Measurements from ENCODE around the gene VSTM5. TPM values are rescaled to one million over a fixed set of nuclear protein-coding genes. Genes with fewer than 3 reads are reported as not detected.

Gene VSTM5
- total RNA-seq, 1 experiment from 2014 or later, result not detected

- no peak overlapping the region for H3K27ac Mint-ChIP-seq (ENCODE audit: low read depth, unreplicated experiment)
- no peak for DNase-seq (ENCODE audit: unreplicated experiment)
- H3K4me1 Mint-ChIP-seq (ENCODE audit: insufficient read depth, unreplicated experiment), result no peaks in the 10 kb centered on the region
- H3K9me3 Mint-ChIP-seq (ENCODE audit: unreplicated experiment), result no peaks in the 10 kb centered on the region
- H3K27me3 Mint-ChIP-seq (ENCODE audit: insufficient read depth, unreplicated experiment), result no peaks in the 10 kb centered on the region
- TF ChIP-seq, protein P1, sequence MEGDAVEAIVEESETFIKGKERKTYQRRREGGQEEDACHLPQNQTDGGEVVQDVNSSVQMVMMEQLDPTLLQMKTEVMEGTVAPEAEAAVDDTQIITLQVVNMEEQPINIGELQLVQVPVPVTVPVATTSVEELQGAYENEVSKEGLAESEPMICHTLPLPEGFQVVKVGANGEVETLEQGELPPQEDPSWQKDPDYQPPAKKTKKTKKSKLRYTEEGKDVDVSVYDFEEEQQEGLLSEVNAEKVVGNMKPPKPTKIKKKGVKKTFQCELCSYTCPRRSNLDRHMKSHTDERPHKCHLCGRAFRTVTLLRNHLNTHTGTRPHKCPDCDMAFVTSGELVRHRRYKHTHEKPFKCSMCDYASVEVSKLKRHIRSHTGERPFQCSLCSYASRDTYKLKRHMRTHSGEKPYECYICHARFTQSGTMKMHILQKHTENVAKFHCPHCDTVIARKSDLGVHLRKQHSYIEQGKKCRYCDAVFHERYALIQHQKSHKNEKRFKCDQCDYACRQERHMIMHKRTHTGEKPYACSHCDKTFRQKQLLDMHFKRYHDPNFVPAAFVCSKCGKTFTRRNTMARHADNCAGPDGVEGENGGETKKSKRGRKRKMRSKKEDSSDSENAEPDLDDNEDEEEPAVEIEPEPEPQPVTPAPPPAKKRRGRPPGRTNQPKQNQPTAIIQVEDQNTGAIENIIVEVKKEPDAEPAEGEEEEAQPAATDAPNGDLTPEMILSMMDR (IDR thresholded peaks at IDR 0.05; ENCODE audit: unreplicated experiment), result no peak
- H3K4me3 Mint-ChIP-seq (ENCODE audit: unreplicated experiment), result no peak overlapping the region
- ChIA-PET POLR2A (no interaction called here), CTCF (interaction anchor here (1.1 kb wide), 1 partner anchor 19 kb away, joined by 8 read pairs; no protein-coding TSS in a partner anchor)
- BruUV-seq (replicated peaks), result no TSS peak
- no peaks in the 10 kb centered on the region for H3K36me3 Mint-ChIP-seq (ENCODE audit: insufficient read depth, unreplicated experiment)
- intact Hi-C loops (cut with micrococcal nuclease), result no loop called here
Measured at GRCh38 chr11:93875637-93876036, 25.2 kb upstream of the VSTM5 start.

DNA sequence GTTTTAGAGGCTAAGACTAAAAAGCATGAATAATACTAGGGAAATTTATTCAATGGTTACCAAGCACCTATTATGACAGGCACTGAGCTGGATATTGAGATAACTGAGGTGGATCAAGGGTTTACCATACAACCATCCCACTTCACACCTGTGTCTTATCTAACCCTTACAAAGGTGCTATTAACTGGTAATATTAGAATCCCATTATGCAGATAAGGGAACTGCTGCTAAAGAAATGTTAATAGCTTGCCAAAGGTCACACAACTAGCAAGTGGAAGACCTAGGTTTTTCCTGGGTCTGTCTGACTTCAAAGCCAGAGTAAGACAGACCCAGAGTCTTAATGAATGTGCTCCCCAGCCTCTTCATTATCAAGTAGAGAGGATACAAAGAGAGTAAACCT is 21.1 kb upstream of the VSTM5 start:
- Mint-ChIP-seq H3K36me3 (ENCODE audit: insufficient read depth, unreplicated experiment) (no peaks in the 10 kb centered on the region), H3K9me3 (ENCODE audit: unreplicated experiment) (no peaks in the 10 kb centered on the region), H3K4me1 (ENCODE audit: insufficient read depth, unreplicated experiment) (no peaks in the 10 kb centered on the region), H3K4me3 (ENCODE audit: unreplicated experiment) (no peak overlapping the region), H3K27me3 (ENCODE audit: insufficient read depth, unreplicated experiment) (no peaks in the 10 kb centered on the region), H3K27ac (ENCODE audit: low read depth, unreplicated experiment) (no peak overlapping the region)
- CTCF ChIA-PET, result interaction anchor here (2.0 kb wide), 1 partner anchor 24 kb away, joined by 10 read pairs; no protein-coding TSS in a partner anchor
- TF ChIP-seq, protein P1 (IDR thresholded peaks at IDR 0.05; ENCODE audit: unreplicated experiment), result no peak
- POLR2A ChIA-PET, result no interaction called here
- DNase-seq (ENCODE audit: unreplicated experiment), result no peak
- intact Hi-C loops (cut with micrococcal nuclease), result no loop called here
- BruUV-seq (replicated peaks), result no TSS peak

GRCh38 chr11:93870616-93871015 is 20.2 kb upstream of the VSTM5 start:
- BruUV-seq (replicated peaks), result no TSS peak
- CTCF ChIA-PET, result no interaction called here
- DNase-seq (ENCODE audit: unreplicated experiment), result no peak

DNA sequence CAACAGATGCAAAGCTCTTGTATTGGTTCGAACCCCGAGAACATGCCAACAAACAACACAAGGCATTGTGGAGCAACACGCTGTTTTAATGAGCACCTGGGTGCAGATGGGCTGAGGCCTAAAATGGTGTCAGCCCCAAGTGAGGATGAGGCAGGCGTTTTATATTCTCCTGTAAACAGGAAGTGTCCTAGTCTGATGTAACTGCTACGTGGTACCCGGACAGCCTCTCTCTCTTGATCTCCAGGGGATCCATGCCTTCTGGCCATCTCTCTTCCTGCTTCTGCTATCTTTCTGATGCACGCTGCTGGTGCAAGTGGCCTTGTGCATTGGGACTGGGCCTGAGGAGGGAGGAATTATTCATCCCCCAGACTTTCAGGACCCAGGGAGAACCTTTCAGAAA is 19.4 kb upstream of the VSTM5 start:
- no peaks in the 10 kb centered on the region for H3K4me1 Mint-ChIP-seq (ENCODE audit: insufficient read depth, unreplicated experiment)
- intact Hi-C loops (cut with micrococcal nuclease), result no loop called here
- TF ChIP-seq, protein P1 (IDR thresholded peaks at IDR 0.05; ENCODE audit: unreplicated experiment), result no peak
- no peaks in the 10 kb centered on the region for H3K36me3 Mint-ChIP-seq (ENCODE audit: insufficient read depth, unreplicated experiment)
- no peak for DNase-seq (ENCODE audit: unreplicated experiment)
- CTCF ChIA-PET, result no interaction called here
- no peak overlapping the region for H3K4me3 Mint-ChIP-seq (ENCODE audit: unreplicated experiment)
- H3K27ac Mint-ChIP-seq (ENCODE audit: low read depth, unreplicated experiment), result no peak overlapping the region
- H3K9me3 Mint-ChIP-seq (ENCODE audit: unreplicated experiment), result no peaks in the 10 kb centered on the region
- POLR2A ChIA-PET, result no interaction called here
- BruUV-seq (replicated peaks), result no TSS peak
- H3K27me3 Mint-ChIP-seq (ENCODE audit: insufficient read depth, unreplicated experiment), result no peaks in the 10 kb centered on the region

More at GRCh38 chr11:93870616-93871015, 20.2 kb upstream of the VSTM5 start:
- Mint-ChIP-seq H3K36me3 (ENCODE audit: insufficient read depth, unreplicated experiment) (no peaks in the 10 kb centered on the region), H3K27ac (ENCODE audit: low read depth, unreplicated experiment) (no peak overlapping the region), H3K4me3 (ENCODE audit: unreplicated experiment) (no peak overlapping the region), H3K9me3 (ENCODE audit: unreplicated experiment) (no peaks in the 10 kb centered on the region), H3K27me3 (ENCODE audit: insufficient read depth, unreplicated experiment) (no peaks in the 10 kb centered on the region), H3K4me1 (ENCODE audit: insufficient read depth, unreplicated experiment) (no peaks in the 10 kb centered on the region)
- intact Hi-C loops (cut with micrococcal nuclease), result no loop called here
- POLR2A ChIA-PET, result no interaction called here
- TF ChIP-seq, protein P1 (IDR thresholded peaks at IDR 0.05; ENCODE audit: unreplicated experiment), result no peak

Data from MCF 10A (cell line).